Esophagus squamous epithelium (tissue), 5 donors: Measurements from ENCODE around the gene CHST10. TPM values are rescaled to one million over a fixed set of nuclear protein-coding genes. Genes with fewer than 3 reads are reported as not detected.
"Not testable (repeated sequence)": the region's sequence is repeated elsewhere in the genome, so short reads cannot be mapped to it uniquely, and the experiment has no call there.

Source experiments
- DNase-seq: peaks from one replicate; lab custom pipeline; 2025; lab: John Stamatoyannopoulos, UW
- H3K27ac ChIP-seq, 4 donors: fragments of 200-600 bp; sonication (generic); one replicate each; pipeline ENCODE4 v1.5.1; 2016 to 2019; ENCODE audit warnings: mild to moderate bottlenecking in 1 of 4
- H3K27me3 ChIP-seq, 4 donors: fragments of 200-600 bp; sonication (generic); 1 replicate in 3 of 4; 2 replicates in 1 of 4; pipeline versions ENCODE4 v1.5.1 to v1.6.0; 2017 to 2021; ENCODE audit warnings: antibody characterized with exemption in 1 of 4
- H3K36me3 ChIP-seq, 3 donors: fragments of 200-600 bp; sonication (generic); one replicate each; pipeline ENCODE4 v1.5.1; 2016 to 2019
- H3K4me1 ChIP-seq, 3 donors: fragments of 200-600 bp; sonication (generic); one replicate each; pipeline ENCODE4 v1.5.1; 2017 to 2019
- H3K4me3 ChIP-seq, 4 donors: fragments of 200-600 bp; sonication (generic); 1 replicate in 3 of 4; 2 replicates in 1 of 4; pipeline ENCODE4 v1.5.1; 2016 to 2019; ENCODE audit warnings: mild to moderate bottlenecking in 2 of 4, moderate library complexity in 1 of 4
- H3K9me3 ChIP-seq, 3 donors: fragments of 200-600 bp; sonication (generic); one replicate each; pipeline ENCODE4 v1.5.1; 2016 to 2019
- CTCF ChIP-seq, 6 experiments: fragments of 450-650 bp in 4 of 6; fragments of 200-600 bp in 2 of 6; sonication (generic) in 2 of 6; IDR thresholded peaks; one replicate each; pipeline ENCODE4 v1.5.1; 2016 to 2019; ENCODE audit warnings: antibody characterized with exemption in 6 of 6, mild to moderate bottlenecking in 4 of 6, moderate library complexity in 4 of 6
- POLR2A ChIP-seq, 4 donors: fragments of 450-650 bp; IDR thresholded peaks; one replicate each; pipeline ENCODE4 v1.6.1; 2017; ENCODE audit warnings: antibody characterized with exemption in 4 of 4, mild to moderate bottlenecking in 4 of 4, moderate library complexity in 3 of 4
- WGBS, 2 donors: methylation state at CpG; one replicate each; pipeline ENCODE4 v1.1.5; 2018; 5-methylcytosine and 5-hydroxymethylcytosine counted together
- intact Hi-C: fragments of 100-400 bp; cut with DNase I; formaldehyde crosslinking; loops from one replicate; pipeline ENCODE4 v1.15.0; 2022
- small RNA-seq, 4 donors: library from RNA; depleted of rRNA; stranded (forward); fragments of <200 nt; gene quantifications; one replicate each; pipeline ENCODE3, GENCODE V24; 2016
- total RNA-seq, 4 donors: library from RNA; depleted of rRNA; stranded (reverse); fragments of >200 nt; gene quantifications; one replicate each; pipeline ENCODE4 v1.1.0, GENCODE V29; 2016
- donor health status: DM: yes; HTN: yes; CAD: no.

Gene CHST10
- total RNA-seq, 4 donors from 2014 or later = 0.53 to 7.0 (median 3.2) TPM

- peaks cover 0 to 40% (median 0%) of the 10 kb centered on the region in 4 donors for H3K27me3 ChIP-seq
- 38 to 41% methylated on average over 7 to 8 of the region's 13 CpGs for WGBS, 2 donors
- DNase-seq = no peak
- no peak overlapping the region for H3K4me3 ChIP-seq
- H3K4me1 ChIP-seq = peaks cover 0 to 8% (median 0%) of the 10 kb centered on the region in 3 donors
- H3K9me3 ChIP-seq = no peaks in the 10 kb centered on the region
- H3K27ac ChIP-seq = no peak overlapping the region
- TF ChIP-seq CTCF (IDR thresholded peaks at IDR 0.05) (no peak), POLR2A (IDR thresholded peaks at IDR 0.05) (no peak)
- intact Hi-C loops = no loop called here
- no peaks in the 10 kb centered on the region for H3K36me3 ChIP-seq
These were observed 66.7 kb downstream of the CHST10 start for GRCh38 chr2:100350661-100351185.

GRCh38 chr2:100345144-100345543 is 72.3 kb downstream of the CHST10 start:
- H3K27ac ChIP-seq, DNase-seq, H3K36me3 ChIP-seq, H3K4me3 ChIP-seq, H3K9me3 ChIP-seq, H3K4me1 ChIP-seq, intact Hi-C loops: not testable (repeated sequence)
- WGBS, 2 donors = 14 to 50% methylated on average over 1 of the region's 1 CpG
- peaks cover 0 to 45% (median 0%) of the 10 kb centered on the region in 4 donors for H3K27me3 ChIP-seq

GRCh38 chr2:100344433-100344832 is 73.0 kb downstream of the CHST10 start:
- Histone ChIP-seq H3K4me3 (no peak overlapping the region), H3K27ac (no peak overlapping the region), H3K9me3 (no peaks in the 10 kb centered on the region), H3K27me3 (peaks cover 0 to 46% (median 0%) of the 10 kb centered on the region in 4 donors), H3K36me3 (no peaks in the 10 kb centered on the region), H3K4me1 (no peaks in the 10 kb centered on the region)
- intact Hi-C loops = no loop called here
- 34% methylated on average over 2 of the region's 4 CpGs; no CpG with 5 or more reads in 1 of the 2 donors for WGBS, 2 donors
- DNase-seq = no peak
- TF ChIP-seq CTCF (IDR thresholded peaks at IDR 0.05) (no peak), POLR2A (IDR thresholded peaks at IDR 0.05) (no peak)

GRCh38 chr2:100342466-100342865 is 75.0 kb downstream of the CHST10 start:
- H3K36me3 ChIP-seq, H3K27ac ChIP-seq, H3K9me3 ChIP-seq, H3K4me1 ChIP-seq, intact Hi-C loops, DNase-seq, H3K4me3 ChIP-seq: not testable (repeated sequence)
- H3K27me3 ChIP-seq = peaks cover 0 to 47% (median 0%) of the 10 kb centered on the region in 4 donors
- 83 to 100% methylated on average over 1 to 2 of the region's 2 CpGs for WGBS, 2 donors

Small RNA genes lying within 50 kb of the gene (small RNA-seq; reads per million reads assigned to genes)
- gene AC012493.2 (0 reads per million in 4 donors), gene AC012493.3 (0 reads per million in 4 donors)

Other genes starting within 250 kb of the CHST10 start
- gene LONRF2, start 95.2 kb downstream of the CHST10 start, total RNA-seq = 1 to 10 TPM in 2 of 4 donors, under 1 TPM in 2; 0.42 to 6.1 (median 1.0) TPM
- not detected for gene NMS, start 52.8 kb upstream of the CHST10 start, total RNA-seq
- 10 to 100 TPM; 22.4 to 31.5 (median 28.1) TPM for gene PDCL3, start 145.3 kb upstream of the CHST10 start, total RNA-seq